Myocyte (in vitro differentiated cells): ENCODE data around the gene KRTAP5-4. TPM values are rescaled to one million over a fixed set of nuclear protein-coding genes. Genes with fewer than 3 reads are reported as not detected.
A peak's percentile ranks its signal among the peaks of the same experiment; 100 is the strongest.

Source experiments
- DNase-seq: peaks from one replicate; pipeline ENCODE4 v3.0.0-alpha.2; 2012; ENCODE audit warnings: low read depth
- total RNA-seq: library from RNA; depleted of rRNA; stranded (reverse); fragments of >200 nt; gene quantifications from 2 replicates; pipeline ENCODE4 v1.2.3, GENCODE V29; 2014

KRTAP5-4 gene
- total RNA-seq, 1 donor from 2014 or later: not detected

DNA sequence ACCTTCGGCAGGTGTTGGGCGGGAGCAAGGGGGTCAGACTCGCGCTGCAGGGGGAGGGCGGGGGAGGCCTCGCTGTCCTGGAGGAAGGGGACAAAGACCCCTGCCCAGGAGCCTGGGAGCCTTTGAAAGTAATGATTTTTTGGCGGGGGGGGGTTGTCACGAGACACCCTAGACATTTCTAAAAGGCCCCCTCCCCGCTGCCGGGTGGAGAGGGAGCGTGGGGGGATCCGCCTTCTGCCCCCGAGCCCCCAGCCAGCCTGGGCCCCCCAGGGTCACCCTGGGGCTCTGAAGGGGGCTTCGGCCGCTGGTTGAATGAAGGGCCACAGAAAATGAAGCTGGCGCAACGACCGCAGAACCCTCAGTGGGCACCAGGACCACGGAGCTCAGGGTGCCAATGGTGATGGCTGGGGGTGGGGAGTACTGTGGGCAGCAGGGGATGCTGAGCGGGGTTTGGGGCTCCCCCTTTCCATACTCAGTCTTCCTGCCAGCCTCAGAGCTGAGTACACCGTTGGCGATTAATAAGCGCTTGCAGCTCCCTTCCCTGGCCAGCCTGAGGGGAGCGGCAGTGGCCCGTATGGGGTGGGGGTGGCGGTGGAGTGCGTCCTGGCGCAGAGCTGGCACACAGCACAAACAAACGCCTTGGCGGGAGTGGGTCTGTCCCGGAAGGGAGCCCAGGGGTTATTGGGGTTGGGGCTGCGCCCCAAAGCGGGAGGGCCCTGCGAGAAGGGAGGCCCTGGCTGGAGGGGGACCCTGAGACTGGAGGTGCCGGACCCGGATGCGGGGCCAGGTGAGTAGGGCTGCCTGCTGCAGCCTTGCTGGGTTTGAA, 48.6 kb downstream of the KRTAP5-4 start:
- no peak for DNase-seq

DNA sequence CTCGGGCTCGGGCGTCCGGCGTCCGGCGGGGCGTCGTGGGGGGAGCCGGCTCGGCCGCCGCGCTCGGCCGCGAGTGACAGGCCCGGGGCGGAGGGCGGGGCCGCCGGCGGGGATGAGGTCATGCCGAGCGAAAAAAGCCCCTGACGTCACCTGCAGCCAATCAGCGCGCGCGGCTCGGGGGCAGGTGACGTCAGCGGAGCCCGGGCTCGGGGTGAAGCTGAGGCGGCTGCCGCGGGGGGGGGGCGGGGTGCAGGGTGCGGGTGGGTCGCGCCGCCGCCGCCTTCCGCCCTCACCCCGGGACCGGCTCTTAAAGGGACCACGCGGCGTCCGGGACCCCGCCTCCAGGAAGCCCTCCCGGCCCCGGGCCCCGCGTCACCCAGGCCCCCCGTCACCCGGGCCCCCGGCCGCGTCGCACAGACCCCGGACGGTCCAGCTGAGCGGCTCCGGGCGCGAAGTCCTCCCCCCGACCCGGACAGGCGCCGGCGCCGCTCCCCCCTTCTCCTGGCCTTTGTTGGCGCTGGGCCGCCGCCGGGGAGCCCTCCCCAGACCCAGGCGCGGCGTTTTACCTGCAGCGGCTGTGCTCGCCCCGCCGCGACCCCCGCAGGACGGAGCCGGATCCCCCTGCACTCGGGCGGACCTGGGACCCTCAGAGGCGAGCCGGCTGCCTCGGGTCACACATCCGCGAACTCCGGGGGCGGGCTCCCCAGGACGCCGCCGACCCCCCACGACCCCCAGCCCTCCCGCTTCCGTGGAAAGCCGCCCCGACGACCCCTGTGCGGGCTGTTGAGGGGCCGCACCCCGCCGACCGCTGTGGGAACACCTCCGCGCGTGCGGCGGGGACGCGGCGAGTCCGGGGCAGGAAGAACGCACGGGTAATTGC, 49.5 kb downstream of the KRTAP5-4 start, which contains the start of gene DUSP8:
Gene DUSP8, minus strand, starts transcription at position 75 of the 880 bp plus-strand sequence. CDS start 6,445 bp downstream, outside the sequence.
- DNase-seq: peak; percentile 76

DNA sequence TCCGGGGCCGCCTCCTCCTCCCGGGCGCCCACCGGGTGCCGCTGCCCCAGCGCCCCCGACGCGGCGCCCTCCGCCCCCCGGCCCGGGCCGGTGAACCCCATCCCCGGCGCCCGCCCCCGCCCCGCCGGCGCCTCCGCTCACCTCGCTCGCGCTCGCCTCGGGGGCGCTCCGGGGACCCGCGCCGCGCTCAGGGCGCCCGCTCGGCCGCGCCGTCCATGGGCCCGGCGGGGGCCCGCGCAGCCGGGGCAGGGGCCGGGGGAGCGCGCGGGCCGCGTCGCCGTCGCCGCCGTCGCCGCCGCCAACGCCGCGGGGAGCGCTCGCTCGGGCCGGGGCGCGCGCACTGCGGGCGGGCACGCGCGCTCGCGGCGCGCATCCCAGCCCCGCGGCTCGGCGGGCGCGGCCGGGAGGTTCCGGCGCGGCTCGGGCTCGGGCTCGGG, 50.2 kb downstream of the KRTAP5-4 start:
- DNase-seq: no peak

Other genes starting within 250 kb of the KRTAP5-4 start
- gene BRSK2, start 232.2 kb downstream of the KRTAP5-4 start, total RNA-seq: 0.21 and 0.70 TPM in 2 replicates
- gene MOB2, start 135.4 kb downstream of the KRTAP5-4 start, total RNA-seq: 15.0 and 16.7 TPM in 2 replicates
- 0.29 and 1.2 TPM in 2 replicates for gene DUSP8, start 49.9 kb downstream of the KRTAP5-4 start, total RNA-seq
- gene KRTAP5-1, start 36.9 kb downstream of the KRTAP5-4 start, total RNA-seq: not detected in 2 replicates
- not detected in 2 replicates for gene KRTAP5-2, start 23.8 kb downstream of the KRTAP5-4 start, total RNA-seq
- gene KRTAP5-3, start 13.7 kb downstream of the KRTAP5-4 start, total RNA-seq: not detected in 2 replicates
- gene KRTAP5-5, start 7.6 kb upstream of the KRTAP5-4 start, total RNA-seq: not detected in 2 replicates
- gene KRTAP5-6, start 75.1 kb upstream of the KRTAP5-4 start, total RNA-seq: not detected in 2 replicates
- 3.9 and 8.2 TPM in 2 replicates for gene IFITM10, start 128.5 kb upstream of the KRTAP5-4 start, total RNA-seq
- 557 and 650 TPM in 2 replicates for gene CTSD, start 141.8 kb upstream of the KRTAP5-4 start, total RNA-seq
- gene SYT8, start 212.9 kb upstream of the KRTAP5-4 start, total RNA-seq: 0.59 and 2.8 TPM in 2 replicates
- gene TNNI2, start 216.8 kb upstream of the KRTAP5-4 start, total RNA-seq: 429 and 432 TPM in 2 replicates
- gene LSP1, start 230.9 kb upstream of the KRTAP5-4 start, total RNA-seq: 407 and 468 TPM in 2 replicates